Right cardiac atrium (tissue), 5 donors: ENCODE results near the gene CARNS1. TPM values are rescaled to one million over a fixed set of nuclear protein-coding genes. Genes with fewer than 3 reads are reported as not detected.
"Not testable (repeated sequence)": the region's sequence is repeated elsewhere in the genome, so short reads cannot be mapped to it uniquely, and the experiment has no call there.

ENCODE experiments used
- ATAC-seq, 2 donors: fragments of 200-7000 bp; cut with Tn5 transposase; one replicate each; pipeline versions ENCODE4 v1.8.0 to v1.9.1; 2020; ENCODE audit warnings: moderate library complexity in 2 of 2, mild to moderate bottlenecking in 1 of 2
- DNase-seq, 3 donors: peaks; one replicate each; pipeline ENCODE4 v3.0.0-alpha.2; 2020
- H3K27ac ChIP-seq: one replicate; pipeline ENCODE4 v1.5.1; 2013; ENCODE audit warnings: mild to moderate bottlenecking, low read length, control low read depth, moderate library complexity
- H3K27me3 ChIP-seq: one replicate; pipeline ENCODE4 v1.6.1; 2013; ENCODE audit not compliant: control insufficient read depth, insufficient read depth
- H3K4me1 ChIP-seq: one replicate; pipeline ENCODE4 v1.6.1; 2013; ENCODE audit warnings: low read length; ENCODE audit not compliant: control insufficient read depth, insufficient read depth
- H3K4me3 ChIP-seq: one replicate; pipeline ENCODE4 v1.5.1; 2013; ENCODE audit warnings: low read length, control low read depth
- H3K9me3 ChIP-seq: one replicate; pipeline ENCODE4 v1.6.1; 2013; ENCODE audit warnings: low read length; ENCODE audit not compliant: control insufficient read depth
- WGBS: extraction: QIAGEN DNeasy Blood & Tissue Kit; methylation state at CpG from one replicate; pipeline ENCODE4 v1.1.7; 2013; 5-methylcytosine and 5-hydroxymethylcytosine counted together
- intact Hi-C, 4 donors: fragments of 100-400 bp; cut with DNase I; formaldehyde crosslinking; loops; one replicate each; pipeline versions ENCODE4 v1.11.0 to v1.14.0; 2022 to 2023
- polyA plus RNA-seq: library from polyadenylated mRNA; stranded (reverse); fragments of 200-250 nt; gene quantifications from one replicate; pipeline ENCODE4 v1.2.3, GENCODE V29; 2013
- total RNA-seq, 4 donors: library from RNA; stranded (reverse); fragmentation: NEBNext Ultra II Directional; extraction: Animal tissue kit (Norgen Biotek cat#: 25700); gene quantifications; one replicate each; pipeline ENCODE4 v1.2.1, GENCODE V29; 2021
- donor health status: healthy with polysubstance abuse.
- donor health status: DM: no; HTN: yes; CAD: no.
- donor health status: DM: no; HTN: no; CAD: no.
- donor health status: DM: no; HTN: yes; CAD: no; lungs with severe emphysema.
- donor health status: DM: yes; HTN: yes; CAD: no.

CARNS1 gene
- total and polyA plus RNA-seq, 5 donors, result 5.1 to 23.6 (median 6.1) TPM

GRCh38 chr11:67463680-67464410 is 48.4 kb downstream of the CARNS1 start:
- Histone ChIP-seq H3K27me3 (no peaks in the 10 kb centered on the region), H3K4me1 (peaks cover 3% of the 10 kb centered on the region), H3K27ac (peak overlapping the region; percentile 86), H3K9me3 (no peaks in the 10 kb centered on the region), H3K4me3 (peak overlapping the region; percentile 42)
- DNase-seq (peak; percentile 60 to 85 (median 83)), ATAC-seq (peak; percentile 38 to 51)
- intact Hi-C loops, result loop anchor here in 1 of 4 donors (10.0 kb wide), 1 partner anchor 49 kb away; the partner anchor contains the start of gene CARNS1
- 76% methylated on average over 20 of the region's 20 CpGs for WGBS

DNA sequence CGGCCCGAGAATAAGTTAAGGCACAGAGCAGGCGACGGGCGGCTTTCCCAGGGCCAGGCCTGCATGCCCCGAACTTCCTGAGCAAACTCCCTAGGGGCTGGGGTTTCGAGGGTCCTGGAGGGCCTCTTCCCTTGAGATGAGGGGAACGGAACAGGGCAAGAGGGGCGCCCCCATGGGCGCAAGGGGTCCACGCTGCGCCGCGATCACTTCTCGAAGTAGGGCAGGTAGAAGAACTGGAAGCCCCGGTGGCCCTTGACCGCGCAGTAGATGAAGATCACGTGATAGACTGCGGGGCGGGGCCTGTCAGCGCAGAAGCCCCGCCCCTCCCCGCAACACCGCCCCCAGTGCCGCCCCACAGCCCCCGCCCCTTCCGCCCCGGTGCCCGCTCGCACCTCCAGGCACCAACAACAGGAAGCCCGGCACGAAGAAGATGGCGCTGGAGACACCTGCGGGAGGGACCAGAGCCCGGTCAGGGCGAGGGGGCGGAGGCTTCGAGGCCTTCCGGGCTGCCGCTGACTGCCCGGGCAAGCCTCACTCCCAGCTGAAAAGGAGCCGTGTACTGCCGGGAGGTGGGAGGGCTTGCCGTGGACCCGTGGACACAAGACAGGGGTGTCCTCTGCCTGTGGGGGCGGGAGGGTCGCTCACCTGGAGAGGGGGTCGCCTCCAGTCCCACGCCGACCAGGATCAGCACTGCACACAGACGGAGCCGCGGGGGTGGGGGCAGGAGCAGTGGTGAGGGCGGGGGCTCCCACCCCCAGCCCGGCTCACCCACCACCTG is 49.1 kb downstream of the CARNS1 start:
- H3K4me1 ChIP-seq, result peaks cover 3% of the 10 kb centered on the region
- H3K27me3 ChIP-seq, result no peaks in the 10 kb centered on the region
- H3K4me3 ChIP-seq, result peak overlapping the region; percentile 42
- no peaks in the 10 kb centered on the region for H3K9me3 ChIP-seq
- H3K27ac ChIP-seq, result peak overlapping the region; percentile 87
- intact Hi-C loops, result loop anchor here in 2 of 4 donors (5.0 to 10.0 kb wide), 2 partner anchors 50 to 62 kb away; partner anchors contain the start of genes CARNS1 (in 1 of the 2), PPP1CA (in 1 of the 2) and TBC1D10C (in 1 of the 2)
- DNase-seq (peak; percentile 84 to 94 (median 94)), ATAC-seq (peak; percentile 73 to 78)
- 18% methylated on average over 56 of the region's 56 CpGs for WGBS

- peak overlapping the region; percentile 42 for H3K4me3 ChIP-seq
- H3K4me1 ChIP-seq, result peaks cover 3% of the 10 kb centered on the region
- peak overlapping the region; percentile 87 for H3K27ac ChIP-seq
- peak in 1 of 3 donors; percentile 7 for DNase-seq
- no peak for ATAC-seq
- H3K27me3 ChIP-seq, result no peaks in the 10 kb centered on the region
- intact Hi-C loops, result loop anchor here in 2 of 4 donors (5.0 to 10.0 kb wide), 2 partner anchors 50 to 63 kb away; partner anchors contain the start of genes CARNS1 (in 1 of the 2), PPP1CA (in 1 of the 2) and TBC1D10C (in 1 of the 2)
- 59% methylated on average over 3 of the region's 3 CpGs for WGBS
- H3K9me3 ChIP-seq, result no peaks in the 10 kb centered on the region
Measured at GRCh38 chr11:67465189-67465510, 49.7 kb downstream of the CARNS1 start.

GRCh38 chr11:67465530-67465929 is 50.1 kb downstream of the CARNS1 start:
- DNase-seq, result peak in 2 of 3 donors; percentile 40 to 43
- H3K4me1 ChIP-seq, H3K4me3 ChIP-seq, ATAC-seq, H3K9me3 ChIP-seq, H3K27me3 ChIP-seq: not testable (repeated sequence)
- intact Hi-C loops, result loop anchor here in 2 of 4 donors (5.0 to 10.0 kb wide), 2 partner anchors 51 to 63 kb away; partner anchors contain the start of genes CARNS1 (in 1 of the 2), PPP1CA (in 1 of the 2) and TBC1D10C (in 1 of the 2)
- WGBS, result 76% methylated on average over 2 of the region's 2 CpGs
- H3K27ac ChIP-seq, result peak overlapping the region; percentile 87

GRCh38 chr11:67466367-67466766 is 50.9 kb downstream of the CARNS1 start:
- no peaks in the 10 kb centered on the region for H3K9me3 ChIP-seq
- no peak overlapping the region for H3K4me3 ChIP-seq
- ATAC-seq (no peak), DNase-seq (peak; percentile 20 to 72 (median 56))
- WGBS, result 76% methylated on average over 5 of the region's 5 CpGs
- H3K27me3 ChIP-seq, result no peaks in the 10 kb centered on the region
- H3K27ac ChIP-seq, result no peak overlapping the region
- peaks cover 3% of the 10 kb centered on the region for H3K4me1 ChIP-seq
- intact Hi-C loops, result loop anchor here in 2 of 4 donors (5.0 to 10.0 kb wide), 2 partner anchors 52 to 64 kb away; partner anchors contain the start of genes CARNS1 (in 1 of the 2), PPP1CA (in 1 of the 2) and TBC1D10C (in 1 of the 2)

GRCh38 chr11:67466962-67467771 is 51.7 kb downstream of the CARNS1 start:
- DNase-seq (peak; percentile 20 to 61 (median 55)), ATAC-seq (no peak)
- Histone ChIP-seq H3K9me3 (no peaks in the 10 kb centered on the region), H3K4me3 (no peak overlapping the region), H3K4me1 (peaks cover 3% of the 10 kb centered on the region), H3K27me3 (no peaks in the 10 kb centered on the region), H3K27ac (no peak overlapping the region)
- intact Hi-C loops, result loop anchor here in 2 of 4 donors (5.0 to 10.0 kb wide), 2 partner anchors 52 to 65 kb away; partner anchors contain the start of genes CARNS1 (in 1 of the 2), PPP1CA (in 1 of the 2) and TBC1D10C (in 1 of the 2)
- WGBS, result 74% methylated on average over 11 of the region's 11 CpGs

- DNase-seq, result peak; percentile 35 to 62 (median 56)
- Histone ChIP-seq H3K27ac (no peak overlapping the region), H3K4me3 (peak overlapping the region; percentile 75), H3K4me1 (peaks cover 3% of the 10 kb centered on the region), H3K27me3 (no peaks in the 10 kb centered on the region), H3K9me3 (no peaks in the 10 kb centered on the region)
- no peak for ATAC-seq
- 22% methylated on average over 5 of the region's 5 CpGs for WGBS
- intact Hi-C loops, result loop anchor here in 2 of 4 donors (5.0 to 10.0 kb wide), 2 partner anchors 53 to 66 kb away; partner anchors contain the start of genes CARNS1 (in 1 of the 2), PPP1CA (in 1 of the 2) and TBC1D10C (in 1 of the 2)
Measured at GRCh38 chr11:67468056-67468455, 52.6 kb downstream of the CARNS1 start.

GRCh38 chr11:67468456-67468758 is 52.9 kb downstream of the CARNS1 start:
- WGBS, result 5% methylated on average over 6 of the region's 6 CpGs
- Histone ChIP-seq H3K27me3 (no peaks in the 10 kb centered on the region), H3K27ac (peak overlapping the region; percentile 64), H3K4me1 (peaks cover 3% of the 10 kb centered on the region), H3K4me3 (peak overlapping the region; percentile 75), H3K9me3 (no peaks in the 10 kb centered on the region)
- DNase-seq (no peak), ATAC-seq (no peak)
- intact Hi-C loops, result loop anchor here in 2 of 4 donors (5.0 to 10.0 kb wide), 2 partner anchors 54 to 66 kb away; partner anchors contain the start of genes CARNS1 (in 1 of the 2), PPP1CA (in 1 of the 2) and TBC1D10C (in 1 of the 2)

DNA sequence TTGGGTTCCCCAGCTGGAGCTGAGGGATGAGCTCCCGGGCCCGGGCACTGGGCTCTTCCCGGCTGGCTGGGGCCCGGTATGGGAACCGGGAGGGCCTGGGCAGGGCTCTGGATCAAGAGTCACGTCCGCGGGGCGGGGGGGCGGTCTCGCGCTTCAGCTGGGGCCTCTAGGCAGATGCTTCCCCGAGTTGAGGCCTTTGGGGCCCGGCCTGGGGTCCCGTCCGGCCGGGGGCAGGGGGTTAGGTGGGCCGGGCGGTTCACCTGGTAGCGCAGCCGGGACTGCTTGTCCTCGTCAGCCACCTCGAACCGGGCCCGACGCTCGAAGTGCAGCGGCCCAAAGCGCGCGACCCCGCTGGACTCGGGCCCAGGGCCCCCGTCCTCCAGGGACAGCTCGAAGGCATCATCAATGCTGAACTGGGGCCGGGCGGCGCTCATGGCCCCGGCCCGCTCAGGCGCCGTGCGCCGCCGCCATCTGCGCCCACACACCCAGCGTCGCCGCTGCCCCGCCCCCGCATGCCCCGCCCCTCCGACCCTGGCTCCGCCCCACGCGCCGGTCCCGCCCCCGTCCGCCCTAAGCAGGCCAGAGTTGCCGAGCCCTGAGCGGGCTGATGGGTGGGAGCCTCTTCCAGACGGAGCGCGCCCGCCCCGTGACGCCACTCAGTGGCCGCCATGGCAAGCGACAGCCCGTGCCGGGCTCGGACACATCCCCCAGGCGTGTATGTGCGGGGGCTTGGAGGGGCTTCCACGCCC is 53.5 kb downstream of the CARNS1 start, which contains the start of gene TMEM134:
TSS of gene TMEM134 (minus strand) at position 493 of the 749 bp plus-strand sequence. CDS start at position 434, 59 bp downstream.
- intact Hi-C loops, result loop anchor here in 2 of 4 donors (5.0 to 10.0 kb wide), 2 partner anchors 54 to 67 kb away; partner anchors contain the start of genes CARNS1 (in 1 of the 2), PPP1CA (in 1 of the 2) and TBC1D10C (in 1 of the 2)
- WGBS, result under 1% methylated on average over 76 of the region's 76 CpGs

More for the DNA sequence above, 53.5 kb downstream of the CARNS1 start, which contains the start of gene TMEM134:
- H3K4me1 ChIP-seq, result peaks cover 3% of the 10 kb centered on the region
- DNase-seq, result peak; percentile 94 to 97 (median 97)
- no peaks in the 10 kb centered on the region for H3K27me3 ChIP-seq
- ATAC-seq, result peak; percentile 92 to 94
- H3K4me3 ChIP-seq, result peak within 1 kb of the TSS; percentile 75
- no peaks in the 10 kb centered on the region for H3K9me3 ChIP-seq
- H3K27ac ChIP-seq, result peak within 1 kb of the TSS; percentile 79
